ENCODE results near the gene MIX23.

MIX23 gene

DNA sequence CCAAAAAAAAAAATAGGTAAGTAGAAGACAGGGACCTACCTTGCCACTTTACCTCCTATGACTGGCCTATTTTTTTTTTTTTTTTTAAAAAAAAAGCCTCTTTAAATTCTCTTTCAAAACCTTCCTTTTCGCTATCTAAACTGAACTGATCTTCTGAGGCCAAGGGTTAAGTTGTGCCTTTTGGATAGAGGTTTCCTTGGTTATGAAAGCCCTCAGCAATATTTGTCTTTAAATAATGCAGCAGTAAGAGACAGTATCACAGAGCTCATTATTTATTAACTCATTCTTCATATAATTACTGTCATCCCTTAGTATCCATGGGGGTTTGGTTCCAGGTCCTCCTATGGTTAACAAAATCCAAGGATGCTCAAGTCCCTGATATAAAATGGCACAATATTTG, 9.0 kb downstream of the MIX23 start (continued):
- TF ChIP-seq ZNF16 (tag by site-specific recombination; IDR thresholded peaks at IDR 0.05; ENCODE audit: low read depth): no peak
- no peak for TF ChIP-seq ZNF169 (tag by site-specific recombination; IDR thresholded peaks at IDR 0.05)
- TF ChIP-seq ZNF768 (tag by site-specific recombination; IDR thresholded peaks at IDR 0.05): no peak
- no peak for TF ChIP-seq ZBTB26 (tag by site-specific recombination; optimal IDR thresholded peaks at IDR 0.05)
- TF ChIP-seq ZSCAN30 (tag by site-specific recombination; IDR thresholded peaks at IDR 0.05): no peak
- TF ChIP-seq ZNF624 (tag by site-specific recombination; IDR thresholded peaks at IDR 0.05): no peak
- no peak for TF ChIP-seq ZNF24 (tag by site-specific recombination; IDR thresholded peaks at IDR 0.05)
- TF ChIP-seq ZFP69B (tag by site-specific recombination; IDR thresholded peaks at IDR 0.05): no peak
- no peak for TF ChIP-seq ZNF112 (tag by site-specific recombination; IDR thresholded peaks at IDR 0.05)

DNA sequence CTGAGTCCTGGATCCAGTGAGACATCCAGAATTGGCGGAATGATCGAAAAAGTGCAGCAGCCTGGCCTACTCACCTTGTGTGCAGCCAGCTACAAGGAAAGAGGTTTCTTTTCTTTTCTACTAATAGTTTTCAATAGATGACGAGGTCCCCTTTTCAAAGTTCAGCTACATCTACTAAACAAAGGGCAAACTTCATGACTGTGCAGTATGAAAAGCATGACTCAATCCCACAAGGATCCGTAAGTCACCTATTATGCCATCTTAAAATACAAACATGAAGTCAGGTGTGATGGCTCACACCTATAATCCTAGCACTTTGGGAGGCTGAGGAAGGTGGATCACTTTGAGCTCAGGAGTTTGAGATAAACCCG, 16.7 kb downstream of the MIX23 start:
- peaks cover 14 to 68% of the 10 kb centered on the region in 2 experiments for H3K36me3 ChIP-seq (ENCODE audit: control insufficient read depth in 2 of 2, insufficient read depth in 1 of 2, low read length in 2 of 2)
- CTCF ChIA-PET: no interaction called here
- no peaks in the 10 kb centered on the region for H3K4me1 ChIP-seq (ENCODE audit: control insufficient read depth, insufficient read depth, low read length)

More for the DNA sequence above, 16.7 kb downstream of the MIX23 start:
- H3K9me3 ChIP-seq (ENCODE audit: control insufficient read depth, insufficient read depth, low read depth, low read length): no peaks in the 10 kb centered on the region
- TF ChIP-seq KLF10 (tag by site-specific recombination; IDR thresholded peaks at IDR 0.05) (no peak), ZNF791 (tag by site-specific recombination; IDR thresholded peaks at IDR 0.05) (no peak), GLI2 (tag by site-specific recombination; IDR thresholded peaks at IDR 0.05; ENCODE audit: borderline replicate concordance, low read depth) (no peak), ZNF350 (tag by site-specific recombination; IDR thresholded peaks at IDR 0.05) (no peak), ZNF2 (tag by site-specific recombination; IDR thresholded peaks at IDR 0.05) (no peak), HOXA7 (CRISPR knock-in tag; IDR thresholded peaks at IDR 0.05; ENCODE audit: borderline replicate concordance) (no peak), ZNF366 (tag by site-specific recombination; conservative IDR thresholded peaks at IDR 0.05) (no peak), ZNF518A (tag by site-specific recombination; conservative IDR thresholded peaks at IDR 0.05; ENCODE audit: low read depth) (no peak)
- no peak overlapping the region for H3K27ac ChIP-seq (ENCODE audit: extremely low read depth, low read depth, low read length)
- no peak overlapping the region for H3K4me3 ChIP-seq (ENCODE audit: low read depth, low read length)
- POLR2A ChIA-PET: no interaction called here
